Smooth muscle cell of trachea (primary cell): ENCODE data around the gene PPIB. TPM values are rescaled to one million over a fixed set of nuclear protein-coding genes. Genes with fewer than 3 reads are reported as not detected.

ENCODE experiments used
- total RNA-seq: library from RNA; depleted of rRNA; stranded (reverse); fragments of >200 nt; gene quantifications from 2 replicates; pipeline ENCODE4 v1.2.1, GENCODE V29; 2014

Gene PPIB
- total RNA-seq: 806 and 902 TPM in 2 replicates

DNA sequence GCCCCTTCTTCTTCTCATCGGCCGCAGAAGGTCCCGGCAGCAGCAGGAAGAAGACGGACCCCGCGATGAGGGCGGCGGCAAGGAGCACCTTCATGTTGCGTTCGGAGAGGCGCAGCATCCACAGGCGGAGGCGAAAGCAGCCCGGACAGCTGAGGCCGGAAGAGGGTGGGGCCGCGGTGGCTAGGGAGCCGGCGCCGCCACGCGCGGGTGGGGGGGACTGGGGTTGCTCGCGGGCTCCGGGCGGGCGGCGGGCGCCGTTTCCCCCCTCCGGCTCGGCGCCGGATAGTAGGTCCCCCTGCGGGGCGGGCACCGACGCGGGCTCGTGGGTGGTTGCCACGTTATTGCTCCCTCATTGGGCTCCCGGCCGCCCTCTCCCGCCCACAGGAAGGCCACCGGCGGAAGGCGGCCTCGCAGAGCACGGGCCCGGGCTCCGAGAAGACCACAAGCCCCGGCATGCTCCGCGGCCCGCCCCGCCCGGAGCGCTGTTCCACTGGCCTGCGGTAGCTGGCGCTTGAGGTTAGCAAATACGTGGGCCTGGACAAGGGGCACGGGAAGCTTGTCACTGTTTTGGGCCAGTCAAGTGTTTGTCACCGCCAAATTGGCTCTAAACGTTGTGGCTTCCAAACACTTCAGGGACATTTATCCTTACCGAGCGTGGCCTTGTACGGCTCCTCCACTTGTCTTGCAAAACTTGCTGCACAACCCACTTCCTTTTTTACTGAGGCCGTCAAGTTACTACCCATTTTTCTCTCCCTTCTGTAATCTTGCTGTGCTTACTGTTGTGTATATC is at the start of gene PPIB:
TSS of gene PPIB (minus strand) at position 154 of the 790 bp plus-strand sequence. CDS start at position 118, 36 bp downstream.

DNA sequence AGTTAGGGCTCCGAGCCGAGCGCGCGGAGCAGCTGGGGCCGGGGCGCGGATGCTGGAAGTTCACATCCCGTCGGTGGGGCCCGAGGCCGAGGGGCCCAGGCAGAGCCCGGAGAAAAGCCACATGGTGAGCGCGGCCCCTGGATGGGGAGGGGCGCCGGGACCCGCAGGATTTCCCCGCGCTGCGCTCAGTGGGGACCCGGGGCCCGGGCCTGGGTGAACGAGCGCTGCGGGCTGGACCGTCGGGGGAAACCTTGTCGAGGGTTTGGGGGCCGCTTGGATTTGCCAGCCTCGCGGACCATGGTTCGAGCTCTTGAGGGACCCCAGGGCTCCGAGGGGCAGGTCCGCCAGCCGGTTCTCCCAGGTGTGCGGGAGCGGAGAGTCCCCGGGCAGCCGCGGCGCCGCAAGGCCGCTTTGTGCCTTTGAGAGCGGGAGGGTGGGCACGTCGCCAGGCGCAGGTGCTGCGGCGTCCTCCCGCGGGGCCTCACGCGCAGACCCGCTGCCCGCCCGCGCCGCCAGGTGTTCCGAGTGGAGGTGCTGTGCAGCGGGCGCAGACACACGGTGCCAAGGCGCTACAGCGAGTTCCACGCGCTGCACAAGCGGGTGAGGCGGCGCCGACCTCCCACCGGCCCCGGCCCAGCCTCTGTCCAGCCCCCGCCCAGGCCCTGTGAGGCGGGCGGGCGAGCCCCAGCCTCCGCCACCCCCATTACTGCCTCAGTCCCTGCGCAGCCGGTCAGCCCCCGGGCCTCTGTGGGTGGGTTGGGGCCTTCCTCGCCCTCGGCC is 10.9 kb downstream of the PPIB start, which contains the start of gene SNX22:
TSS of gene SNX22 (plus strand) at position 5 of the 780 bp plus-strand sequence. CDS start at position 50, 45 bp downstream.

Other genes starting within 250 kb of the PPIB start
- gene DAPK2, start 116.5 kb downstream of the PPIB start, total RNA-seq: 1.7 and 2.0 TPM in 2 replicates
- gene CIAO2A, start 69.2 kb downstream of the PPIB start, total RNA-seq: 49.1 and 70.1 TPM in 2 replicates
- 49.8 and 66.6 TPM in 2 replicates for gene SNX1, start 67.0 kb downstream of the PPIB start, total RNA-seq
- 0.50 and 0.58 TPM in 2 replicates for gene SNX22, start 11.3 kb downstream of the PPIB start, total RNA-seq
- 21.0 and 25.6 TPM in 2 replicates for gene CSNK1G1, start 193.2 kb upstream of the PPIB start, total RNA-seq
- 23.3 and 66.8 TPM in 2 replicates for gene PCLAF, start 218.4 kb upstream of the PPIB start, total RNA-seq
- 12.1 and 17.9 TPM in 2 replicates for gene TRIP4, start 224.8 kb upstream of the PPIB start, total RNA-seq